Stimulated activated naive B cell treated with anti-CD40 and anti-IgM and Interleukin-4, amounts not matched to agents 10 μg/mL and 1 μg/mL and 100 μg/mL, for 72 hours (primary cell): ENCODE results near the gene BLTP3A.
"Not testable (repeated sequence)": the region's sequence is repeated elsewhere in the genome, so short reads cannot be mapped to it uniquely, and the experiment has no call there.

Source experiments
- ATAC-seq, 2 donors: fragments of 150-1000 bp; cut with Tn5 transposase; replicated peaks; 2 replicates each; pipeline ENCODE4 v1.10.0; 2021; ENCODE audit warnings: moderate library complexity in 1 of 2
- DNase-seq: peaks from one replicate; pipeline ENCODE4 v3.0.0; 2021
- H3K27ac Mint-ChIP-seq: one replicate; pipeline ENCODE4 v1.8.0; 2022; ENCODE audit warnings: mild to moderate bottlenecking, mixed read lengths
- H3K27me3 Mint-ChIP-seq, 2 donors: one replicate each; pipeline ENCODE4 v1.8.0; 2022; ENCODE audit warnings: mixed read lengths in 2 of 2
- H3K36me3 Mint-ChIP-seq, 2 donors: one replicate each; pipeline ENCODE4 v1.8.0; 2022; ENCODE audit warnings: mixed read lengths in 2 of 2, mild to moderate bottlenecking in 1 of 2
- H3K4me1 Mint-ChIP-seq, 2 donors: one replicate each; pipeline ENCODE4 v1.8.0; 2022; ENCODE audit warnings: mixed read lengths in 2 of 2, mild to moderate bottlenecking in 1 of 2
- H3K4me3 Mint-ChIP-seq, 2 donors: one replicate each; pipeline ENCODE4 v1.8.0; 2022; ENCODE audit warnings: mild to moderate bottlenecking in 2 of 2, mixed read lengths in 2 of 2, moderate library complexity in 1 of 2
- H3K9me3 Mint-ChIP-seq, 2 donors: one replicate each; pipeline ENCODE4 v1.8.0; 2022; ENCODE audit warnings: mixed read lengths in 2 of 2, mild to moderate bottlenecking in 1 of 2

Gene BLTP3A

DNA sequence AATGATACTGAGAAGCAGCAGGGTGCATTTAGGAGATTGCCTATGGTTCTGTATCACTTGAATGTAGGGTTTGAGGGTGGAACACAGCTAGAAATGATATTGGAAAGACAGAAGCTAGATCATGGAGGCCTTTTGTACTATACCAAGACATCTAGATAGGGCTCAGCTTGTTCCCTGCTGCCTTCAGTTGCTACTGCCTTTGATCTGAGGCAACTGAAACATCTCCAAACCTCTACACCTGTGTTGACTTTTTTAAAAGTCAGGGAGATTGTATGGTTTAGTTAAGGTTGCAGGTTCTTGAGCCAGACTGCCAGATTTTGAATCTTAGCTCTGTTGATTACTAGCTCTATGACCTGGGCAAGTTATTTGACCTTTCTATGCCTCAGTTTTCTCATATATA is 12.7 kb downstream of the BLTP3A start:
- no peak overlapping the region for H3K27ac Mint-ChIP-seq
- ATAC-seq (no peak), DNase-seq (no peak)
- H3K9me3 Mint-ChIP-seq, result no peaks in the 10 kb centered on the region
- peaks cover 6 to 23% of the 10 kb centered on the region in 2 donors for H3K4me1 Mint-ChIP-seq
- peaks cover 0 to 3% of the 10 kb centered on the region in 2 donors for H3K36me3 Mint-ChIP-seq
- no peak overlapping the region for H3K4me3 Mint-ChIP-seq
- no peaks in the 10 kb centered on the region for H3K27me3 Mint-ChIP-seq

DNA sequence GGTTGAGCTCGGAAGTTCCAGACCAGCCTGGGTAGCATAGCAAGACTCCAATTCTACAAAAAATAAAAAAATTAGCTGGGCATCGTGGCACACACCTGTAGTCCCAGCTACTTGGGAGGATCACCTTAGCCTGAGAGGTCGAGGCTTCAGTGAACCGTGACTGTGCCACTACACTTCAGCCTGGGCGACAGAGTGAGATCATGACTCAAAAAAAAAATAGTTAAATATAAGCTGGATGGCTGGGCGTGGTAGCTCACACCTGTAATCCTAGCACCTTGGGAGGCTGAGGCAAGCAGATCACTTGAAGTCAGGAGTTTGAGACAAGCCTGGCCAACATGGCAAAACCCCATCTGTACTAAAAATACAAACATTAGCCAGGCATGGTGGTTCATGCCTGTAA is 13.2 kb downstream of the BLTP3A start:
- ATAC-seq, H3K9me3 Mint-ChIP-seq, H3K4me3 Mint-ChIP-seq, H3K36me3 Mint-ChIP-seq, DNase-seq, H3K27me3 Mint-ChIP-seq, H3K27ac Mint-ChIP-seq: not testable (repeated sequence)
- peaks cover 6 to 22% of the 10 kb centered on the region in 2 donors for H3K4me1 Mint-ChIP-seq

GRCh38 chr6:34806738-34807453 is 15.0 kb downstream of the BLTP3A start:
- Mint-ChIP-seq H3K27me3 (no peaks in the 10 kb centered on the region), H3K4me3 (no peak overlapping the region), H3K4me1 (peaks cover 9 to 14% of the 10 kb centered on the region in 2 donors), H3K9me3 (no peaks in the 10 kb centered on the region), H3K36me3 (no peaks in the 10 kb centered on the region), H3K27ac (no peak overlapping the region)
- ATAC-seq (no peak), DNase-seq (no peak)

DNA sequence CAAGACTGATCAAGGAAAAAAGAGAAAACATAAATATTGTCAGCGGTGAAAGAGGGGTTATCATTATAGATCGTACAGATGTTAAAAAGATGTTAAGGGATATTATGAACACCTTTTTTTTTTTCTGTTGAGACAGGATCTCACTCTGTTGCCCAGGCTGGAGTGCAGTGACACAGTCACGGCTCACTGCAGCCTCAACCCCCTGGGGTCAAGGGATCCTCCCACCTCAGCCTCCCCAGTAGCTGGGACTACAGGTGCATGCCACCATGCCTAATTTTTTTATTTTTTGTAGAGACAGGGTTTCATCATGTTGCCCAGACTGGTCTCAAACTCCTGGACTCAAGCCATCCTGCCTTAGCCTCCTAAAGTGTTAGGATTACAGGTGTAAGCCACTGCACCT is 16.6 kb downstream of the BLTP3A start:
- DNase-seq, ATAC-seq, H3K4me3 Mint-ChIP-seq, H3K27me3 Mint-ChIP-seq, H3K36me3 Mint-ChIP-seq, H3K9me3 Mint-ChIP-seq, H3K27ac Mint-ChIP-seq: not testable (repeated sequence)
- peaks cover 9 to 14% of the 10 kb centered on the region in 2 donors for H3K4me1 Mint-ChIP-seq

GRCh38 chr6:34809419-34809818 is 17.5 kb downstream of the BLTP3A start:
- H3K27me3 Mint-ChIP-seq, ATAC-seq, DNase-seq, H3K9me3 Mint-ChIP-seq, H3K36me3 Mint-ChIP-seq, H3K4me3 Mint-ChIP-seq, H3K27ac Mint-ChIP-seq: not testable (repeated sequence)
- peaks cover 7 to 10% of the 10 kb centered on the region in 2 donors for H3K4me1 Mint-ChIP-seq

DNA sequence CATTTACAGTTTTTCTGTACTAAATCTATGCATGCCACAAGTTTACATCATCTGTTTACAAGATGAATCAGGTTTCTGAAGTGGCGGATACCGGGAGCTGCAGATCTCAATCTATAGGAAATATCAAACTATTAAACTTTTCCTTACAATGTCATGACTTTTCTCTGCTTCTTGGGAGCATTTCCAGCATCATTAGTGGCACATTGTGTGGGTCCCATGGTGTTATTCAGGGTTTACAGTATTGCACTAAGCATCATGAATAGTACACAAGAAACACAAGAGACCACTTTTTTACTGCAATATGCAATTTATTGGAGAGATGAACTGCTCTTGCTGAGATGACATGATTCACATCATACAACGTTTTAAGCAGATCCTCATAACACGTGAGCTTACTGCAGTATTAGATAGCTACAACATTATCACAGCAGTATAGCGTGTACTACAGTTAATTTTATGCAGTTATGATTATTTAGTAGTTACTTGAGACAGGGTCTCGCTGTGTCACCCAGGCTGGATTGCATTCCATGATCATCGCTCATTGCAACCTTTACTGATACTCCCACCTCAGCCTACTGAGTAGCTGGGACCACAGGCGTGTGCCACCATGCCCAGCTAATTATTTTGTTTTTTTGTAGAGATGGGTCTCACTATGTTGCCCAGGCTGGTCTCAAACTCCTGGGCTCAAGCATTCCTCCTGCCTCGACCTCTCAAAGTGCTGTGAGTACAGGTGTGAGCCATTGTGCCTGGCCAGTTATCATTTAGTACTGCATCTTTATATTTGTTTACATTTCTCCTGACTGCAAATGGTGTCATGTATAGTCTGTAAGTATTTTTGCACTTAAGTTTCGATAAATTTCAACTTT is 18.4 kb downstream of the BLTP3A start:
- peaks cover 6 to 18% of the 10 kb centered on the region in 2 donors for H3K4me1 Mint-ChIP-seq
- no peaks in the 10 kb centered on the region for H3K9me3 Mint-ChIP-seq
- no peaks in the 10 kb centered on the region for H3K36me3 Mint-ChIP-seq
- ATAC-seq, result no peak
- no peak for DNase-seq
- H3K27me3 Mint-ChIP-seq, result no peaks in the 10 kb centered on the region
- H3K4me3 Mint-ChIP-seq, result no peak overlapping the region
- no peak overlapping the region for H3K27ac Mint-ChIP-seq

GRCh38 chr6:34810936-34811632 is 19.2 kb downstream of the BLTP3A start:
- Mint-ChIP-seq H3K9me3 (no peaks in the 10 kb centered on the region), H3K27me3 (no peaks in the 10 kb centered on the region), H3K27ac (no peak overlapping the region), H3K4me1 (peaks cover 6 to 20% of the 10 kb centered on the region in 2 donors), H3K4me3 (no peak overlapping the region), H3K36me3 (no peaks in the 10 kb centered on the region)
- ATAC-seq (peak; percentile 99 to 100), DNase-seq (peak; percentile 29)

- H3K27me3 Mint-ChIP-seq, result no peaks in the 10 kb centered on the region
- ATAC-seq, result no peak
- no peaks in the 10 kb centered on the region for H3K36me3 Mint-ChIP-seq
- no peak overlapping the region for H3K4me3 Mint-ChIP-seq
- no peak overlapping the region for H3K27ac Mint-ChIP-seq
- no peak for DNase-seq
- peaks cover 10 to 24% of the 10 kb centered on the region in 2 donors for H3K4me1 Mint-ChIP-seq
- no peaks in the 10 kb centered on the region for H3K9me3 Mint-ChIP-seq
These were observed 21.3 kb downstream of the BLTP3A start for GRCh38 chr6:34813028-34813713.

- ATAC-seq (peak; percentile 34 to 41), DNase-seq (no peak)
- Mint-ChIP-seq H3K27ac (no peak overlapping the region), H3K27me3 (no peaks in the 10 kb centered on the region), H3K4me3 (no peak overlapping the region), H3K36me3 (peaks cover 0 to 7% of the 10 kb centered on the region in 2 donors), H3K9me3 (no peaks in the 10 kb centered on the region), H3K4me1 (peaks cover 15 to 46% of the 10 kb centered on the region in 2 donors)
These were observed 24.9 kb downstream of the BLTP3A start for GRCh38 chr6:34816635-34817301.

DNA sequence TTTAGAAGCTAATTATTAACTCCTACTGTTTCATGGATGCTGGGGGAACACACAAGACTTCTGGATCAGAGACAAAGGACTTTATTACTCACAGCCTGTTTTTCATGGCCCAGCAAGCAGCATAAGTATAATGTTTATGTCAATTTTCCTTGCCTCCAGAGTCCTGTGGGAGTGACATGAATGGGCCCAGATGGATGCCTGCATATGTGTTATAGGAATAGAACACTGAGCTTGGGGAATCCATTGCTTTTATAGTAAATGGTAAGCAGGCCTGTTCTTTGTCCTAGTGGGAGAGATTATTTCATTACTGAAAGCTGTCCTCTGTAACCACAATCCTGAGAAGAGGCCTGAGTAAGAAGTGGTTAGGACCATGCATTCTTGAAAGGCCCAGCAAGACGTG is 25.6 kb downstream of the BLTP3A start:
- Mint-ChIP-seq H3K4me3 (no peak overlapping the region), H3K9me3 (no peaks in the 10 kb centered on the region), H3K27ac (peak overlapping the region; percentile 5), H3K27me3 (no peaks in the 10 kb centered on the region), H3K36me3 (peaks cover 0 to 13% of the 10 kb centered on the region in 2 donors), H3K4me1 (peaks cover 15 to 46% of the 10 kb centered on the region in 2 donors)
- ATAC-seq (no peak), DNase-seq (no peak)

DNA sequence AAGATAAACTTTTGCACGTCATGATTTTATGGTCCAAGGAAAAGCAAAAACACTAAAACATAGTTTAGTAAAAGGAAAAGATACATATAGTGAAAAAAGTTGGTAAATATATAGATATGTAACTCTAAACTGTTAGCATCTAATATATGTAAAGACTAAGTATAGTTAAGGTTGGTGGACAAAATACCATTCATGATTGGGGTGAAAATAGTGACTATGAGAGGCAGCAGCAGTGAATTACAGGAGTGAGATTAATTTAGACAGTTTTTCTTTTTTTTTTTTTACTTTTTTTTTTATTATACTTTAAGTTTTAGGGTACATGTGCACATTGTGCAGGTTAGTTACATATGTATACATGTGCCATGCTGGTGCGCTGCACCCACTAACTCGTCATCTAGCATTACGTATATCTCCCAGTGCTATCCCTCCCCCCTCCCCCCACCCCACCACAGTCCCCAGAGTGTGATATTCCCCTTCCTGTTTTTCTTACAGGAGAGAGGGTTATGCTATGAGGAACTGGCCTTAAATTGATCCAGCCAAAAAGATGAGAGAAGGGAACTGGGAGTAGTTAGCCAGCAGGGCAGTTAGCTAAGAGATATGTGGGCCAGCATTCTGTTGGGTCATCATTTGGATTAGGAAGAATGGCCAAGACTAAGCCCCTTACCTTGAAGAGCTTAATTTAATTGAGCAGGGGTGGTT is 27.1 kb downstream of the BLTP3A start:
- not testable (repeated sequence) for H3K9me3 Mint-ChIP-seq, H3K27ac Mint-ChIP-seq, DNase-seq, H3K27me3 Mint-ChIP-seq, ATAC-seq, H3K4me3 Mint-ChIP-seq
- Mint-ChIP-seq H3K4me1 (peaks cover 15 to 46% of the 10 kb centered on the region in 2 donors), H3K36me3 (peaks cover 7 to 25% of the 10 kb centered on the region in 2 donors)

DNA sequence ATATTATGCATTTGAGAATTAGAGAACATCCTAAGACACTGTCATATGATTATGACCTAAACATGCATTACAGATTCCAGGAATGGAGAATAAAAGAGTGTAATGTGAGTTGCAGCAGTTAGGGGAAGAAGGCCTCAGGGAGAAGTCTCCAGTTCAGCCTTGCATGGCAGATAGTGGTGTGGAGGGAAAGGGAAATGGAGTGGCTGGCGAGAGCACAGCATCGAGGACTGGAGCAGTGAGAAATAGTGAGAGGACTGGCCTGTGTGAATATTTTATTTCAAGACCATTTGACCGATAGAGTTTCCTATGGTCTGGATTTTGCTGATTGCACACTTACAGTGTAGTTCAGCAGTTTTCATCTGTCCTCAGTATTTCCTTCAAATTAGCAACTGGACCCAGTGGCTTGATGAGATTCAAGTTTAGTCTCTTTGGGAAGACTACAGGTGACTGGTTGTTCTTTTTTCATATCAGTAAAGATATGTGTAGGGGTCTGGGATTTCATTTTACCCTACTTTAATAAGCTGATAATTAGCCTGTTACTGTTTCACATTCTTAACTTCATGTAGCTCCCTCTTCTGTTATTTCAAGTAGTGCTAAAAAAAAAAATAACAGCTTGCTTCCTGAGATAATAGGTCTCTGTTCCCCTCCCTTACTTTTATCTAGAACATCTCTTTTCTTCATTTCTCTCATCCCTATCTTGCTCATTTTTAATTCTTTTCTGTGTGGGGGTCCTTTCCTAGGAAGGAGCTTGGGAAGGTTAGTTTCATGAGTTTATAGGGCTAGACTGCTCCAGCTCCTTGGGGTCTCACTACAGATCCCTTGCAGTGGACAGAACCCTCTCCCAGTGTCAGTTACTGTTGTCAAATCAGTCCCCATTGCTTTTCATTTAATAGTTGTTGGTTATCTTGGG is 27.9 kb downstream of the BLTP3A start:
- Mint-ChIP-seq H3K4me3 (no peak overlapping the region), H3K27me3 (no peaks in the 10 kb centered on the region), H3K9me3 (no peaks in the 10 kb centered on the region), H3K36me3 (peaks cover 7 to 25% of the 10 kb centered on the region in 2 donors), H3K4me1 (peaks cover 15 to 40% of the 10 kb centered on the region in 2 donors), H3K27ac (no peak overlapping the region)
- ATAC-seq (peak; percentile 12 to 27), DNase-seq (no peak)
